ENCODE data around the gene IRF9. TPM values are rescaled to one million over a fixed set of nuclear protein-coding genes. Genes with fewer than 3 reads are reported as not detected.

IRF9 gene
- total RNA-seq, 2 donors from 2014 or later: 74.8 to 86.1 TPM

DNA sequence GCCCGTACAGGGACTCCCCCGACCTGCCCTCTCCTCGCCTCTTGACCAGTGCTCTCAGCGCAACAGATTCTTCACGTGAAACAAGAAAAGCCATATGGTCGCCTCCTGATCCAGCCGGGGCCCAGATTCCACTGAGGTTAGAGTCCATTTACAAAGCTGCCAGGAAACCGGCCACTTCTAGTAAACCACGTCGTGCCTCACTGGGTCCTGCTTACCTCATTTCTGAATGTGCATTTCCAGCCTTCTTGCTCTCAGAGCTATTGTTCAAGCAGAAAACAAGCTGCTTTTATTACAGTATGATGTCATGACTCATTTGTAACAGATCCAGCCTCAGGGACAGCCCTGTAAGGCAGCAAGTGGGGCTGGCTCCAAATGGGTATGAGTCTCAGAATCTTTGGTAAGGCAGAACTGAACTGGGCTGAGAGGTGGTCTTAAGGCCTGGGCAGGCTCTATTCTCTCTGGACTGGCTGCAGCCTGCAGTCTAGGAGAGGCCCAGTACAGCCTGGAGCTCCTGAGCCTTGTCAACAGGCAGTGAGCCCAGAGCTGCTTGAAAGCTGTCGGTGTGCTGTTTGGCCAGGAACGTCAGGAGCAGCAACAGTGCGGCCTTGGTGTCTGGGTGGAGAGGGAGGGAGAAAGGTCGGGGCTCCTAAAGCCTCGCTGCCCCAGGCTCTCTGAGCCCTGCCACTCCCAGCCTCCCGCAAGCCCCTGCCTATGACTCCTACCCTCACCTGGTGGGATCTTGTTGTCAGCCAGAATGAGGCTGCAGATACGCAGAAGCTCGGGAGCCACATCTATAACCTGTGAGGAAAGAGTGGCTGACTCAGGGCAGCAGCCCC is 19.1 kb downstream of the IRF9 start:
- Histone ChIP-seq H3K4me3 (no peak overlapping the region), H3K27ac (peak overlapping the region; percentile 59 to 74), H3K9me3 (no peaks in the 10 kb centered on the region), H3K4me1 (ENCODE audit: control insufficient read depth in 1 of 2, low read depth in 2 of 2) (no peaks in the 10 kb centered on the region), H3K27me3 (replicated peaks; ENCODE audit: insufficient read depth) (no peaks in the 10 kb centered on the region), H3K36me3 (peaks cover 45% of the 10 kb centered on the region)
- ATAC-seq (ENCODE audit: insufficient number of reproducible peaks, low FRiP score, low read depth) (no peak), DNase-seq (ENCODE audit: low spot score) (no peak)
- TF ChIP-seq, protein P1, sequence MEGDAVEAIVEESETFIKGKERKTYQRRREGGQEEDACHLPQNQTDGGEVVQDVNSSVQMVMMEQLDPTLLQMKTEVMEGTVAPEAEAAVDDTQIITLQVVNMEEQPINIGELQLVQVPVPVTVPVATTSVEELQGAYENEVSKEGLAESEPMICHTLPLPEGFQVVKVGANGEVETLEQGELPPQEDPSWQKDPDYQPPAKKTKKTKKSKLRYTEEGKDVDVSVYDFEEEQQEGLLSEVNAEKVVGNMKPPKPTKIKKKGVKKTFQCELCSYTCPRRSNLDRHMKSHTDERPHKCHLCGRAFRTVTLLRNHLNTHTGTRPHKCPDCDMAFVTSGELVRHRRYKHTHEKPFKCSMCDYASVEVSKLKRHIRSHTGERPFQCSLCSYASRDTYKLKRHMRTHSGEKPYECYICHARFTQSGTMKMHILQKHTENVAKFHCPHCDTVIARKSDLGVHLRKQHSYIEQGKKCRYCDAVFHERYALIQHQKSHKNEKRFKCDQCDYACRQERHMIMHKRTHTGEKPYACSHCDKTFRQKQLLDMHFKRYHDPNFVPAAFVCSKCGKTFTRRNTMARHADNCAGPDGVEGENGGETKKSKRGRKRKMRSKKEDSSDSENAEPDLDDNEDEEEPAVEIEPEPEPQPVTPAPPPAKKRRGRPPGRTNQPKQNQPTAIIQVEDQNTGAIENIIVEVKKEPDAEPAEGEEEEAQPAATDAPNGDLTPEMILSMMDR (IDR thresholded peaks at IDR 0.05): no peak

DNA sequence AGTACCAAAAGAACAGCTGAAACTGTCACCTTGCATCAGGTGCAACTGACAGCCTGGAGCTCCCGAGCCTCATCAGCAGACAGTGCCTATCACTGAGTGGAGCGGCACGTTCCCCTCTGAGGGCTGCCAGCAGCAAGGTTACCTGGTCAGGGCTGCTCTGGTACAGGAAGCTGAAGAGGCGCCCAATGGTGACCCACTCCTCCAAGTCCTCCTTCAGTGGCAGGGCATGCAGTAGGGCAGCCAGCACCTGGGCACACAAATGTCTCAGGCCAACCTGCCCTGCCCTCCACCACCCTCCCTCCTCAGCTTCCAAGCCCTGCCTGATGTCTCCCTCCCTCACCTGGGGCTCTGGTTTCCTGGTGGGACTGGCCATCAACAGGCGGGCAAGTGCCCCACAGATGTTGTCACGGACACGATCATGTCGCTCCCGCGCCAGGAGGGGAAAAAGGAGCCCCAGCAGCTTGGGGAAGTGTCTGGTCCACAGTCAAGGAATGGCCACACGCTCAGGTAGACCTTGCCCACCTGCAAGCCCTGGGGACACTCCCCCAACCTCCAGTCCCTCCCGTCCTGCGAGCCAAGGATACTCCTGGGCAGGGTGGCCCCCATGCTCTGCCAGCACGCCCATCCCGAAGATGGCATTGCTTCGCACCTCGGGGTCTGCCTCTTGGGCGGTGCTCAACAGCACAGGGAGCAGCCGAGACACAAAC is 20.5 kb downstream of the IRF9 start:
- ATAC-seq (ENCODE audit: insufficient number of reproducible peaks, low FRiP score, low read depth) (no peak), DNase-seq (ENCODE audit: low spot score) (no peak)
- Histone ChIP-seq H3K4me3 (no peak overlapping the region), H3K9me3 (no peaks in the 10 kb centered on the region), H3K27ac (no peak overlapping the region), H3K27me3 (replicated peaks; ENCODE audit: insufficient read depth) (no peaks in the 10 kb centered on the region), H3K36me3 (peaks cover 52% of the 10 kb centered on the region), H3K4me1 (ENCODE audit: control insufficient read depth in 1 of 2, low read depth in 2 of 2) (no peaks in the 10 kb centered on the region)
- TF ChIP-seq, protein P1 (IDR thresholded peaks at IDR 0.05): no peak

DNA sequence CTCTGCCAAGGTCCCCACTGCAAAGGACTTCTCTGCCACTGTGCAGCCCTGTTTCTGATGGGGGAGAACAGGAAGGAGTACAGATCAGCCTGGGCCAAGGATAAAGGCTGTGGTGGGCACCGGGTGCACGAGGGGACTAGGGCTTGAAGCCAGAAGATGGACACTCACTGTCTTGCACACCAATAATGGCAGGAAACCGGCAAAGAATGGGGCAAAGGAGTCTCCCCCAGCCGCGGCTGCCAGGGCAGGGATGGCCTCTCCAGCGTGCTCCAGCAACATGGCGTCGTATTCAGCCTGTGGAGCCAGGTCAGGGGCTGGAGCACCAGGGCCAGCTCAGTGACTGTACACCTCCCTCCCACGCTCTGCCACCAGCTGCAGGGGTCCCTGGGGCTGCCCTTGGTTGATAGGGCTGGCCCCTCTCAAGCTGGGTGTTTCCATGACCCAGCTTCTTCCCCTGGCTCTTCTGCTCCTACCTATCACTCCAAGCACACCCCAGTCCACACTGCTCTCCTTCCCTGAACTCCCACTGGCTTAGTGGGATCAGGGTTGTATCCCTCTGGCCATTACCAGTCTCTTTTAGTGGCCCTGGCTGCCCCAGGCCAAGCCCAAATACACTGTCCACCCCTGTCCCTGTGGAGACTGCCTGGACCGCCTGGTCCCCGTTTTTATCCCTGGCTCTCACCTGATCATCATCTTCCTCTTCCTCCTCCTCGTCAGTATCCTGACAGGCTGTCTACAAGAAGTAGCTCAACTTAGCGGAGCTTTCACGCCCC is 21.2 kb downstream of the IRF9 start:
- Histone ChIP-seq H3K4me1 (ENCODE audit: control insufficient read depth in 1 of 2, low read depth in 2 of 2) (peaks cover 0 to under 1% of the 10 kb centered on the region in 2 donors), H3K27ac (no peak overlapping the region), H3K36me3 (peaks cover 52% of the 10 kb centered on the region), H3K4me3 (no peak overlapping the region), H3K9me3 (no peaks in the 10 kb centered on the region), H3K27me3 (replicated peaks; ENCODE audit: insufficient read depth) (no peaks in the 10 kb centered on the region)
- ATAC-seq (ENCODE audit: insufficient number of reproducible peaks, low FRiP score, low read depth): no peak
- TF ChIP-seq, protein P1 (IDR thresholded peaks at IDR 0.05): no peak
- DNase-seq (ENCODE audit: low spot score): no peak

DNA sequence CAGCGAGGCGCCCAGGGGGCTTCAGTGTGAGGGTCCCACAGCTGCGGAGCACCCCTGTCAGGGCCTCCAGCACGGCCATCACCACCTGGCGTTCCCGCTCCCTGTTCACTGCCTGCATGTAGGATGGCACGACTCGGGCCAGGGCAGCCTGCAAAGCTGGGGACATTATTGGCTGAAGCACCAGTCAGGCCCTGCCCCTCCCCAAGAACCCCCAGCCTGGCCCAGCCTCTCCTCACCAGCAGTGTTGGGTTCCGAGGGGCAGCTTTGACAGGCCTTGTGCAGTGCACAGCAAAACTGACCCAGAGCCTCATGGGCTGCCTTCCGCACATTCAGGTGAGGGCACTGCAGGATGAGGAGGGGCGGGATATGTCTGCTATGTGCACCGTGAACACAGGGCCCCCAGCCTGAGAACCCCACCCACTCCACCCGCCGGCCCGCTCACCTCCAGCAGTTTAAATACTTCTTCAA is 22.0 kb downstream of the IRF9 start:
- TF ChIP-seq, protein P1 (IDR thresholded peaks at IDR 0.05): no peak
- H3K4me3 ChIP-seq: no peak overlapping the region
- no peak for ATAC-seq (ENCODE audit: insufficient number of reproducible peaks, low FRiP score, low read depth)
- H3K27ac ChIP-seq: no peak overlapping the region
- H3K4me1 ChIP-seq (ENCODE audit: control insufficient read depth in 1 of 2, low read depth in 2 of 2): peaks cover 3 to 8% of the 10 kb centered on the region in 2 donors
- no peaks in the 10 kb centered on the region for H3K27me3 ChIP-seq (replicated peaks; ENCODE audit: insufficient read depth)
- H3K9me3 ChIP-seq: no peaks in the 10 kb centered on the region
- peaks cover 49% of the 10 kb centered on the region for H3K36me3 ChIP-seq
- DNase-seq (ENCODE audit: low spot score): no peak

Measured in thoracic aorta (tissue), 2 donors.